Upper lobe of left lung (tissue), 6 donors: Measurements from ENCODE around the gene NPHS1. TPM values are rescaled to one million over a fixed set of nuclear protein-coding genes. Genes with fewer than 3 reads are reported as not detected.

Experiments used
- ATAC-seq, 2 donors: fragments of 200-7000 bp; cut with Tn5 transposase; one replicate each; pipeline ENCODE4 v1.9.1; 2022; ENCODE audit warnings: mild to moderate bottlenecking in 2 of 2, moderate library complexity in 2 of 2; ENCODE audit not compliant: low FRiP score in 2 of 2
- DNase-seq, 2 donors: peaks; one replicate each; pipeline ENCODE4 v3.0.0-alpha.2; 2019 to 2020
- H3K27ac ChIP-seq, 4 donors: fragments of 200-600 bp; sonication (generic); one replicate each; pipeline ENCODE4 v1.5.1; 2016 to 2019
- H3K27me3 ChIP-seq, 4 donors: fragments of 200-600 bp; sonication (generic); one replicate each; pipeline ENCODE4 v1.5.1; 2017 to 2019
- H3K36me3 ChIP-seq, 4 donors: fragments of 200-600 bp; sonication (generic); one replicate each; pipeline ENCODE4 v1.5.1; 2016 to 2019
- H3K4me1 ChIP-seq, 4 donors: fragments of 200-600 bp; sonication (generic); one replicate each; pipeline ENCODE4 v1.5.1; 2018 to 2019
- H3K4me3 ChIP-seq, 4 donors: fragments of 200-600 bp; sonication (generic); one replicate each; pipeline ENCODE4 v1.5.1; 2017 to 2019; ENCODE audit warnings: mild to moderate bottlenecking in 2 of 4, moderate library complexity in 1 of 4
- H3K9me3 ChIP-seq, 4 donors: fragments of 200-600 bp; sonication (generic); one replicate each; pipeline ENCODE4 v1.5.1; 2018 to 2019
- CTCF ChIP-seq, 6 experiments: fragments of 450-650 bp in 4 of 6; fragments of 200-600 bp in 2 of 6; sonication (generic) in 2 of 6; IDR thresholded peaks; one replicate each; pipeline ENCODE4 v1.5.1; 2016 to 2019; ENCODE audit warnings: antibody characterized with exemption in 6 of 6
- EP300 ChIP-seq, 4 donors: sonication (generic); formaldehyde crosslinking; IDR thresholded peaks; one replicate each; pipeline ENCODE4 v1.5.1; 2017; ENCODE audit warnings: antibody characterized with exemption in 4 of 4, control low read depth in 2 of 4
- POLR2A ChIP-seq, 4 donors: fragments of 450-650 bp; IDR thresholded peaks; one replicate each; pipeline ENCODE4 v1.5.1; 2016 to 2017; ENCODE audit warnings: antibody characterized with exemption in 4 of 4, mild to moderate bottlenecking in 2 of 4
- POLR2AphosphoS5 ChIP-seq, 2 donors: sonication (generic); formaldehyde crosslinking; IDR thresholded peaks; one replicate each; pipeline ENCODE4 v1.5.1; 2017; ENCODE audit warnings: antibody characterized with exemption in 2 of 2
- WGBS, 2 donors: methylation state at CpG; one replicate each; pipeline ENCODE4 v1.1.5; 2017 to 2018; 5-methylcytosine and 5-hydroxymethylcytosine counted together
- total RNA-seq, 6 donors: library from RNA; depleted of rRNA in 4 of 6; stranded (reverse); fragments of >200 nt in 4 of 6; gene quantifications; one replicate each; pipeline versions ENCODE4 v1.1.0 to v1.2.1, GENCODE V29; 2016 to 2021
- donor health status: DM: no; HTN: no; CAD: no; lungs with moderate emphysema.
- donor health status: DM: no; HTN: yes; CAD: no; lungs with severe emphysema.

Gene NPHS1
- total RNA-seq, 6 donors from 2014 or later = not detected

GRCh38 chr19:35784503-35785338, 67.6 kb downstream of the NPHS1 start:
- Histone ChIP-seq H3K27ac (no peak overlapping the region), H3K9me3 (no peaks in the 10 kb centered on the region), H3K36me3 (peaks cover 0 to 40% (median 23%) of the 10 kb centered on the region in 4 donors), H3K4me1 (no peaks in the 10 kb centered on the region), H3K27me3 (no peaks in the 10 kb centered on the region), H3K4me3 (no peak overlapping the region)
- 89 to 90% methylated on average over 17 to 18 of the region's 45 CpGs for WGBS, 2 donors
- DNase-seq (peak in 1 of 2 donors; percentile 75), ATAC-seq (no peak)
- TF ChIP-seq POLR2AphosphoS5 (IDR thresholded peaks at IDR 0.05) (no peak), POLR2A (IDR thresholded peaks at IDR 0.05) (no peak), CTCF (IDR thresholded peaks at IDR 0.05) (no peak), EP300 (IDR thresholded peaks at IDR 0.05) (no peak)

- ATAC-seq (no peak), DNase-seq (peak in 1 of 2 donors; percentile 76)
- Histone ChIP-seq H3K9me3 (no peaks in the 10 kb centered on the region), H3K27ac (no peak overlapping the region), H3K27me3 (no peaks in the 10 kb centered on the region), H3K36me3 (peaks cover 0 to 44% (median 23%) of the 10 kb centered on the region in 4 donors), H3K4me3 (no peak overlapping the region), H3K4me1 (no peaks in the 10 kb centered on the region)
- WGBS, 2 donors = 88 to 89% methylated on average over 22 to 26 of the region's 28 CpGs
- TF ChIP-seq POLR2A (IDR thresholded peaks at IDR 0.05) = no peak
- TF ChIP-seq CTCF (IDR thresholded peaks at IDR 0.05) = no peak
- TF ChIP-seq EP300 (IDR thresholded peaks at IDR 0.05) = no peak
- TF ChIP-seq POLR2AphosphoS5 (IDR thresholded peaks at IDR 0.05) = no peak
Measured at GRCh38 chr19:35783469-35784434, 68.6 kb downstream of the NPHS1 start.

- TF ChIP-seq CTCF (IDR thresholded peaks at IDR 0.05) (no peak), EP300 (IDR thresholded peaks at IDR 0.05) (no peak), POLR2A (IDR thresholded peaks at IDR 0.05) (no peak), POLR2AphosphoS5 (IDR thresholded peaks at IDR 0.05) (no peak)
- no peaks in the 10 kb centered on the region for H3K27me3 ChIP-seq
- H3K27ac ChIP-seq = no peak overlapping the region
- H3K4me3 ChIP-seq = no peak overlapping the region
- 90 to 96% methylated on average over 8 to 12 of the region's 12 CpGs for WGBS, 2 donors
- peaks cover 0 to 46% (median 26%) of the 10 kb centered on the region in 4 donors for H3K36me3 ChIP-seq
- ATAC-seq (no peak), DNase-seq (peak in 1 of 2 donors; percentile 57)
- no peaks in the 10 kb centered on the region for H3K9me3 ChIP-seq
- H3K4me1 ChIP-seq = no peaks in the 10 kb centered on the region
Measured at GRCh38 chr19:35782589-35782988, 69.7 kb downstream of the NPHS1 start.

GRCh38 chr19:35781650-35782049, 70.7 kb downstream of the NPHS1 start:
- Histone ChIP-seq H3K9me3 (no peaks in the 10 kb centered on the region), H3K27ac (no peak overlapping the region), H3K27me3 (no peaks in the 10 kb centered on the region), H3K4me1 (peaks cover 0 to 2% (median under 1%) of the 10 kb centered on the region in 4 donors), H3K4me3 (no peak overlapping the region), H3K36me3 (peaks cover 0 to 46% (median 26%) of the 10 kb centered on the region in 4 donors)
- peak in 1 of 2 donors; percentile 50 for DNase-seq
- no peak for ATAC-seq
- 87% methylated on average over 9 of the region's 9 CpGs for WGBS, 2 donors
- TF ChIP-seq POLR2AphosphoS5 (IDR thresholded peaks at IDR 0.05) = no peak
- no peak for TF ChIP-seq EP300 (IDR thresholded peaks at IDR 0.05)
- no peak for TF ChIP-seq POLR2A (IDR thresholded peaks at IDR 0.05)

GRCh38 chr19:35780717-35781116, 71.6 kb downstream of the NPHS1 start:
- Histone ChIP-seq H3K4me3 (no peak overlapping the region), H3K9me3 (no peaks in the 10 kb centered on the region), H3K27ac (no peak overlapping the region), H3K27me3 (no peaks in the 10 kb centered on the region), H3K4me1 (peaks cover 5 to 11% (median 8%) of the 10 kb centered on the region in 4 donors), H3K36me3 (peaks cover 0 to 46% (median 22%) of the 10 kb centered on the region in 4 donors)
- no peak for ATAC-seq
- DNase-seq = peak in 1 of 2 donors; percentile 76
- WGBS, 2 donors = 89 to 97% methylated on average over 8 to 20 of the region's 20 CpGs
- TF ChIP-seq EP300 (IDR thresholded peaks at IDR 0.05) (no peak), POLR2AphosphoS5 (IDR thresholded peaks at IDR 0.05) (no peak), POLR2A (IDR thresholded peaks at IDR 0.05) (no peak), CTCF (IDR thresholded peaks at IDR 0.05) (no peak)
